LNCaP clone FGC (cell line): ENCODE measurements around the gene EMSY.

Experiments used
- DNase-seq: peaks from one replicate; pipeline ENCODE4 v3.0.0-alpha.2; 2011; ENCODE audit warnings: low read depth
- H3K4me3 ChIP-seq: 2 replicates; pipeline ENCODE4 v1.5.1; 2011; ENCODE audit warnings: mild to moderate bottlenecking, low read depth, low read length, control low read depth
- CTCF ChIP-seq: IDR thresholded peaks from 2 replicates; pipeline ENCODE4 v1.5.1; 2012; ENCODE audit warnings: mild to moderate bottlenecking; ENCODE audit not compliant: control insufficient read depth, insufficient read depth; ENCODE audit errors: extremely low read depth

EMSY gene

GRCh38 chr11:76436020-76436419 is 8.8 kb upstream of the EMSY start:
- H3K4me3 ChIP-seq: no peak overlapping the region

GRCh38 chr11:76443268-76443980 is 1.4 kb upstream of the EMSY start:
- DNase-seq: no peak
- TF ChIP-seq CTCF: no peak
- peak overlapping the region; percentile 92 for H3K4me3 ChIP-seq

More at GRCh38 chr11:76436020-76436419, 8.8 kb upstream of the EMSY start:
- no peak for TF ChIP-seq CTCF
- no peak for DNase-seq

- DNase-seq: no peak
- H3K4me3 ChIP-seq: peak overlapping the region; percentile 92
- TF ChIP-seq CTCF: no peak
These were observed 794 bp upstream of the EMSY start for GRCh38 chr11:76444065-76444383.

- TF ChIP-seq CTCF: 0 out of 2 replicates have a peak, but pooled peaks have one; percentile 2
- DNase-seq: peak; percentile 87
- H3K4me3 ChIP-seq: peak overlapping the region; percentile 92
These were observed 585 bp downstream of the EMSY start for GRCh38 chr11:76445121-76446084.

GRCh38 chr11:76448506-76448905 is 3.7 kb downstream of the EMSY start:
- DNase-seq: no peak
- TF ChIP-seq CTCF: no peak
- no peak overlapping the region for H3K4me3 ChIP-seq

GRCh38 chr11:76453248-76453647 is 8.4 kb downstream of the EMSY start:
- no peak for TF ChIP-seq CTCF
- H3K4me3 ChIP-seq: no peak overlapping the region
- no peak for DNase-seq

GRCh38 chr11:76455331-76455730 is 10.5 kb downstream of the EMSY start:
- TF ChIP-seq CTCF: no peak
- DNase-seq: no peak
- no peak overlapping the region for H3K4me3 ChIP-seq
